ENCODE results near the gene GRPEL2. TPM values are rescaled to one million over a fixed set of nuclear protein-coding genes. Genes with fewer than 3 reads are reported as not detected.

GRPEL2 gene
- total RNA-seq, 1 experiment from 2014 or later, result 47.3 TPM

DNA sequence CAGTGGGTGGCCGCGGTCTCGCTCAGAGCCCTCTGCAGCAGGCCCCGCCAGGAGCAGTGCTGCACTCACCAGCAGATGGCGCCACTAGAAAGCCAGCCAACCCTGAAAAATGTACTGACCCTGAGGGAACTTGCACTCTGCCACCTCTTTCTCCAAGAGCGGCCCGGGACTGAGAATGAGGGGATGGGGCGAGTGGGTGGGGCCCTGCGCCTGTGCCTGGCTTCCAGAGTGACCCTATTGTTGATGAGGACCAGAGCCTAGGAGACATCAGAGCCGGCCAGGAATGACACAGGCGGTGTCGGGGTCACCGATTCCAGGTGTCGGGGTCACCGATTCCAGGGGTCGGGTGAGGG is 36.7 kb downstream of the GRPEL2 start:
- Mint-ChIP-seq H3K4me1 (peaks cover 15 to 21% of the 10 kb centered on the region in 2 experiments), H3K27me3 (ENCODE audit: low read depth) (no peaks in the 10 kb centered on the region), H3K9me3 (no peaks in the 10 kb centered on the region; a peak in 2 of 5 replicates), H3K36me3 (ENCODE audit: insufficient read depth in 1 of 3, low read depth in 3 of 3) (no peaks in the 10 kb centered on the region), H3K27ac (no peak overlapping the region), H3K4me3 (no peak overlapping the region)
- H3K9me3 ChIP-seq (ENCODE audit: control insufficient read depth, low read depth, low read length), result no peaks in the 10 kb centered on the region
- H4K91ac ChIP-seq (ENCODE audit: insufficient read length, low read depth, low read length), result no peak overlapping the region
- no peak overlapping the region for H3T11ph ChIP-seq (ENCODE audit: low read length)
- no peak overlapping the region for H3K9ac ChIP-seq (ENCODE audit: extremely low read depth, insufficient read length, low read length)
- H3K18ac ChIP-seq (ENCODE audit: insufficient read length, low read depth, low read length), result no peak overlapping the region
- no peak overlapping the region for H3K23ac ChIP-seq (ENCODE audit: insufficient read length, low read depth, low read length)
- no peaks in the 10 kb centered on the region for H3K79me1 ChIP-seq (ENCODE audit: insufficient read depth, low read depth, low read length, poor library complexity, severe bottlenecking)
- TF ChIP-seq, protein P1, sequence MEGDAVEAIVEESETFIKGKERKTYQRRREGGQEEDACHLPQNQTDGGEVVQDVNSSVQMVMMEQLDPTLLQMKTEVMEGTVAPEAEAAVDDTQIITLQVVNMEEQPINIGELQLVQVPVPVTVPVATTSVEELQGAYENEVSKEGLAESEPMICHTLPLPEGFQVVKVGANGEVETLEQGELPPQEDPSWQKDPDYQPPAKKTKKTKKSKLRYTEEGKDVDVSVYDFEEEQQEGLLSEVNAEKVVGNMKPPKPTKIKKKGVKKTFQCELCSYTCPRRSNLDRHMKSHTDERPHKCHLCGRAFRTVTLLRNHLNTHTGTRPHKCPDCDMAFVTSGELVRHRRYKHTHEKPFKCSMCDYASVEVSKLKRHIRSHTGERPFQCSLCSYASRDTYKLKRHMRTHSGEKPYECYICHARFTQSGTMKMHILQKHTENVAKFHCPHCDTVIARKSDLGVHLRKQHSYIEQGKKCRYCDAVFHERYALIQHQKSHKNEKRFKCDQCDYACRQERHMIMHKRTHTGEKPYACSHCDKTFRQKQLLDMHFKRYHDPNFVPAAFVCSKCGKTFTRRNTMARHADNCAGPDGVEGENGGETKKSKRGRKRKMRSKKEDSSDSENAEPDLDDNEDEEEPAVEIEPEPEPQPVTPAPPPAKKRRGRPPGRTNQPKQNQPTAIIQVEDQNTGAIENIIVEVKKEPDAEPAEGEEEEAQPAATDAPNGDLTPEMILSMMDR (conservative IDR thresholded peaks at IDR 0.05), result peak; percentile 93
- no peaks in the 10 kb centered on the region for H4K20me1 ChIP-seq (ENCODE audit: control insufficient read depth, insufficient read depth, insufficient read length)
- DNase-seq, result peak; percentile 90
- no peak overlapping the region for H4K8ac ChIP-seq (replicated peaks; ENCODE audit: insufficient read length, low read depth, low read length)
- H3K27ac ChIP-seq (ENCODE audit: insufficient read length, low read depth, low read length), result no peak overlapping the region
- H2AFZ ChIP-seq (ENCODE audit: low read length), result no peak overlapping the region
- H4K5ac ChIP-seq (ENCODE audit: insufficient read length, low read depth, low read length), result no peak overlapping the region
- no peak overlapping the region for H3K56ac ChIP-seq (ENCODE audit: insufficient read length, low read depth, low read length)
- no peak overlapping the region for H3K14ac ChIP-seq (ENCODE audit: insufficient read depth, low read length)
- H2AK5ac ChIP-seq (ENCODE audit: insufficient read length, low read length), result no peak overlapping the region
- no peaks in the 10 kb centered on the region for H3K79me2 ChIP-seq (ENCODE audit: insufficient read depth, low read length)
- H3K27me3 ChIP-seq (ENCODE audit: insufficient read depth, low read length), result no peaks in the 10 kb centered on the region; the same call in 1 of the 2 replicates
- no peak overlapping the region for H3K4me2 ChIP-seq (ENCODE audit: insufficient read depth, insufficient read length, low read length)
- no CpG with 5 or more reads among the region's 16 CpGs for WGBS (ENCODE audit: extremely low coverage, insufficient read length, low lambda C conversion rate)
- H2BK15ac ChIP-seq (ENCODE audit: low read depth, low read length), result no peak overlapping the region
- no peak overlapping the region for H2BK120ac ChIP-seq (ENCODE audit: low read depth, low read length, poor library complexity, severe bottlenecking)
- no peak overlapping the region for H3K4ac ChIP-seq (ENCODE audit: low read depth, low read length)
- no peaks in the 10 kb centered on the region for H3K4me1 ChIP-seq (ENCODE audit: insufficient read depth, low read length)
- H3K23me2 ChIP-seq (ENCODE audit: insufficient read length, low read depth, low read length, poor library complexity, severe bottlenecking), result no peaks in the 10 kb centered on the region
- no peak overlapping the region for H2BK12ac ChIP-seq (ENCODE audit: insufficient read length, low read depth, low read length)
- no peak overlapping the region for H2BK20ac ChIP-seq (ENCODE audit: low read depth, low read length, poor library complexity, severe bottlenecking)
- no peak overlapping the region for H2BK5ac ChIP-seq (ENCODE audit: insufficient read length, low read length)

Data from H9 (cell line).